C1 segment of cervical spinal cord (tissue), 14 donors: ENCODE measurements around the gene MVD.
"Not testable (repeated sequence)": the region's sequence is repeated elsewhere in the genome, so short reads cannot be mapped to it uniquely, and the experiment has no call there.

Experiments
- DNase-seq, 14 donors: peaks; one replicate each; lab custom pipeline; 2025; lab: John Stamatoyannopoulos, UW

Gene MVD

GRCh38 chr16:88610080-88610479 is 52.8 kb downstream of the MVD start:
- no peak for DNase-seq

- not testable (repeated sequence) for DNase-seq
Observed at GRCh38 chr16:88609426-88609825, 53.5 kb downstream of the MVD start.

- DNase-seq = no peak
Observed at GRCh38 chr16:88608076-88608475, 54.8 kb downstream of the MVD start.

GRCh38 chr16:88606148-88606757 is 56.6 kb downstream of the MVD start:
- peak in 1 of 14 donors; percentile 86 for DNase-seq

GRCh38 chr16:88605186-88606147 is 57.4 kb downstream of the MVD start:
- no peak for DNase-seq

- no peak for DNase-seq
Observed at GRCh38 chr16:88602091-88602490, 60.8 kb downstream of the MVD start.
